Mucosa of descending colon (tissue), 3 donors: Measurements from ENCODE around the gene SLC7A4. TPM values are rescaled to one million over a fixed set of nuclear protein-coding genes. Genes with fewer than 3 reads are reported as not detected.

Experiments used
- ATAC-seq: fragments of 200-7000 bp; cut with Tn5 transposase; one replicate; pipeline ENCODE4 v1.9.1; 2020; ENCODE audit warnings: mild to moderate bottlenecking, moderate library complexity
- DNase-seq, 3 donors: peaks; one replicate each; pipeline ENCODE4 v3.0.0-alpha.2; 2020
- H3K36me3 ChIP-seq: fragments of 200-600 bp; one replicate; pipeline ENCODE4 v1.8.0; 2021; ENCODE audit warnings: low read depth, mild to moderate bottlenecking
- H3K4me1 ChIP-seq: fragments of 200-600 bp; one replicate; pipeline ENCODE4 v1.8.0; 2021; ENCODE audit warnings: low read depth, mild to moderate bottlenecking
- H3K4me3 ChIP-seq: fragments of 200-600 bp; one replicate; pipeline ENCODE4 v1.8.0; 2021; ENCODE audit warnings: mild to moderate bottlenecking
- H3K9me3 ChIP-seq: fragments of 200-600 bp; one replicate; pipeline ENCODE4 v1.8.0; 2021; ENCODE audit warnings: mild to moderate bottlenecking
- CTCF ChIP-seq: fragments of 200-600 bp; IDR thresholded peaks from one replicate; pipeline ENCODE4 v1.8.0; 2022; ENCODE audit warnings: antibody characterized with exemption, mild to moderate bottlenecking
- intact Hi-C, 2 donors: fragments of 100-400 bp; cut with DNase I in 1 of 2; cut with micrococcal nuclease in 1 of 2; formaldehyde crosslinking; loops; one replicate each; pipeline versions ENCODE4 v1.11.0 to v1.11.1; 2022; cut with DNase I, micrococcal nuclease
- total RNA-seq, 3 donors: library from RNA; stranded (reverse); fragmentation: NEBNext Ultra II Directional in 2 of 3; extraction: Animal tissue kit (Norgen Biotek cat#: 25700) in 2 of 3; gene quantifications; one replicate each; pipeline versions ENCODE4 v1.2.1 to v1.2.4, GENCODE V29; 2021 to 2023
- donor health status: DM: no; HTN: no; CAD: no; lungs with moderate emphysema.
- donor health status: DM: no; HTN: no; CAD: no.
- donor health status: DM: no; HTN: yes; CAD: no.

Gene SLC7A4
- total RNA-seq, 3 donors from 2014 or later = 1.4 to 4.0 (median 2.4) TPM

GRCh38 chr22:21055880-21056319 lies 23.5 kb upstream of the SLC7A4 start:
- DNase-seq (no peak), ATAC-seq (no peak)
- no peaks in the 10 kb centered on the region for H3K4me1 ChIP-seq
- H3K36me3 ChIP-seq = no peaks in the 10 kb centered on the region
- H3K4me3 ChIP-seq = no peak overlapping the region
- intact Hi-C loops = no loop called here
- no peak for TF ChIP-seq CTCF
- no peaks in the 10 kb centered on the region for H3K9me3 ChIP-seq

DNA sequence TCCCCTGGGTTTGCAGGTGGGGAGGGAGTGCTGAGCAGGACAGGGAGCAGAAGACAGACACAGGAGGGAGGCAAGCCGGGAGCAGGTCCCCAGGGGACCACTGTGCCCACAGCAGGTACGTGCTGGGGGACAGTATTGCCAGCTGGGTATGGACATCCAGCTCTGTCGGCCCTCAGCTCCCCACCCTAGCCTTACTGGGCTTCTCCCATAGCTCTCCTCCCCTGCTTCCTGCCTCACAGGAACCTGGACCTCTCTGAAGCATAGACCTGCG lies 23.1 kb upstream of the SLC7A4 start:
- no peak for DNase-seq
- no peak for TF ChIP-seq CTCF
- H3K4me3 ChIP-seq = no peak overlapping the region
- ATAC-seq = no peak
- H3K9me3 ChIP-seq = no peaks in the 10 kb centered on the region
- intact Hi-C loops = no loop called here
- no peaks in the 10 kb centered on the region for H3K36me3 ChIP-seq
- H3K4me1 ChIP-seq = no peaks in the 10 kb centered on the region

- Histone ChIP-seq H3K4me3 (no peak overlapping the region), H3K4me1 (no peaks in the 10 kb centered on the region), H3K36me3 (no peaks in the 10 kb centered on the region), H3K9me3 (no peaks in the 10 kb centered on the region)
- no peak for DNase-seq
- intact Hi-C loops = no loop called here
- ATAC-seq = no peak
- no peak for TF ChIP-seq CTCF
Observed at GRCh38 chr22:21054714-21055563, 22.6 kb upstream of the SLC7A4 start.

- ATAC-seq (no peak), DNase-seq (no peak)
- no peaks in the 10 kb centered on the region for H3K36me3 ChIP-seq
- no peaks in the 10 kb centered on the region for H3K9me3 ChIP-seq
- no peak for TF ChIP-seq CTCF
- intact Hi-C loops = no loop called here
- H3K4me3 ChIP-seq = no peak overlapping the region
- no peaks in the 10 kb centered on the region for H3K4me1 ChIP-seq
Observed at GRCh38 chr22:21054046-21054713, 21.8 kb upstream of the SLC7A4 start.

GRCh38 chr22:21052715-21053459 lies 20.5 kb upstream of the SLC7A4 start:
- no peak overlapping the region for H3K4me3 ChIP-seq
- intact Hi-C loops = no loop called here
- DNase-seq (no peak), ATAC-seq (peak; percentile 8)
- no peaks in the 10 kb centered on the region for H3K9me3 ChIP-seq
- no peak for TF ChIP-seq CTCF
- H3K36me3 ChIP-seq = no peaks in the 10 kb centered on the region
- no peaks in the 10 kb centered on the region for H3K4me1 ChIP-seq
